Measurements from ENCODE around the gene MFAP5. TPM values are rescaled to one million over a fixed set of nuclear protein-coding genes. Genes with fewer than 3 reads are reported as not detected.
"Not testable (repeated sequence)": the region's sequence is repeated elsewhere in the genome, so short reads cannot be mapped to it uniquely, and the experiment has no call there.

MFAP5 gene
- total and polyA plus RNA-seq, 2 of the 4 experiments (the other 2 are of a cell fraction), result 0.90 to 1.9 TPM

DNA sequence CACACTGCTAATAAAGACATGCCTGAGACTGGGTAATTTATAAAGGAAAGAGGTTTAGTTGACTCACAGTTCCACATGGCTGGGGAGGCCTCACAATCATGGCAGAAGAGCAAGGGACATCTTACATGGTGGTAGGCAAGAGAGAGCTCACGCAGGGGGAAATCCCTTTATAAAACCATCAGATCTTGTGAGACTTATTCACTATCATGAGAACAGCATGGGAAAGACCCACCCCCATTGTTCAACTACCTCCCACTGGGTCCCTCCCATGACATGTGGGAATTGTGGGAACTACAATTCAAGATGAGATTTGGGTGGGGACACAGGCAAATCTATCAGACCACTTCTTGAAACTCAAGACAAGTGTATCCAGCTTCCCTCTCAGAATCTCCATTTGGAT, 48.7 kb downstream of the MFAP5 start:
- H2AFZ ChIP-seq (replicated peaks; ENCODE audit: low read length, poor library complexity); H2BK5ac ChIP-seq (ENCODE audit: low read depth, low read length, poor library complexity, severe bottlenecking); H3K9me1 ChIP-seq (ENCODE audit: insufficient read depth, low read length); H3K27me3 ChIP-seq (ENCODE audit: control insufficient read depth, insufficient read depth, low read length); H3K4me2 ChIP-seq (ENCODE audit: low read depth, low read length); H4K8ac ChIP-seq (ENCODE audit: low read depth in 2 of 2, low read length in 2 of 2); H3K4ac ChIP-seq (ENCODE audit: low read depth, low read length); H3K23ac ChIP-seq (ENCODE audit: low read depth, low read length); H2AK9ac ChIP-seq (replicated peaks; ENCODE audit: low read depth, low read length, poor library complexity); dilution Hi-C loops (cut with HindIII; ENCODE audit: low sequenced_read_pairs, unreplicated experiment); H3K56ac ChIP-seq (ENCODE audit: extremely low read depth, insufficient read depth, low read length); H3K9ac ChIP-seq (ENCODE audit: low read depth, low read length); intact Hi-C loops (cut with micrococcal nuclease); H3K4me3 ChIP-seq (ENCODE audit: insufficient read depth, low read depth, low read length); ATAC-seq (ENCODE audit: low read depth); DNase-seq; in situ Hi-C loops (cut with MboI; ENCODE audit: low sequenced_read_pairs); H3K79me1 ChIP-seq (ENCODE audit: low read depth in 1 of 2, low read length in 2 of 2); H2AK5ac ChIP-seq (ENCODE audit: low read depth, low read length); H3K9me3 ChIP-seq (ENCODE audit: control insufficient read depth, insufficient read depth, low read length); H4K91ac ChIP-seq (ENCODE audit: insufficient read depth, low read depth, low read length); H3K27ac ChIP-seq (ENCODE audit: insufficient read depth, low read length); H3K18ac ChIP-seq (ENCODE audit: low read depth, low read length); H2BK120ac ChIP-seq (ENCODE audit: low read depth, low read length); H3K14ac ChIP-seq (replicated peaks; ENCODE audit: low read depth, low read length); H2BK20ac ChIP-seq (ENCODE audit: low read depth, low read length); H4K5ac ChIP-seq (ENCODE audit: low read depth, low read length); BruUV-seq (replicated peaks); H3K4me1 ChIP-seq (ENCODE audit: control insufficient read depth, insufficient read depth, low read length); H3K36me3 ChIP-seq (ENCODE audit: control insufficient read depth, insufficient read depth, low read length); CTCF ChIA-PET; POLR2A ChIA-PET (ENCODE audit: unreplicated experiment); H2BK15ac ChIP-seq (ENCODE audit: low read depth, low read length); H4K20me1 ChIP-seq (ENCODE audit: insufficient read depth, low read length): not testable (repeated sequence)
- WGBS, 2 experiments (ENCODE audit: extremely low coverage in 2 of 2, insufficient read length in 1 of 2), result no CpG with 5 or more reads among the region's 1 CpG
